ENCODE measurements around the gene TFR2. TPM values are rescaled to one million over a fixed set of nuclear protein-coding genes. Genes with fewer than 3 reads are reported as not detected.

The TFR2 gene
- total and polyA plus RNA-seq, 9 of the 15 experiments (the other 6 are each of a cell fraction or from before 2014, with no cell fraction given) = 3.8 to 123 (median 51.1) TPM

- CTCF ChIA-PET (ENCODE audit: low intra/inter-chr PET ratio) = no interaction called here
- no peak for TF ChIP-seq ELF1 (tag; IDR thresholded peaks at IDR 0.05)
- TF ChIP-seq SLC30A9 (CRISPR knock-in tag; IDR thresholded peaks at IDR 0.05) = no peak
- TF ChIP-seq ZNF146 (CRISPR knock-in tag; IDR thresholded peaks at IDR 0.05; ENCODE audit: unreplicated experiment) = peak; percentile 83
- TF ChIP-seq ATF7 (IDR thresholded peaks at IDR 0.05) = 0 out of 2 replicates have a peak, but pooled peaks have one; percentile 8
- no peak for TF ChIP-seq KLF1 (tag; IDR thresholded peaks at IDR 0.05)
- TF ChIP-seq FOXO4 (CRISPR knock-in tag; IDR thresholded peaks at IDR 0.05) = no peak
- no peak for TF ChIP-seq ZNF318 (IDR thresholded peaks at IDR 0.05; ENCODE audit: borderline replicate concordance in 1 of 2, low read depth in 1 of 2)
- no peak for TF ChIP-seq ZNF699 (CRISPR knock-in tag; IDR thresholded peaks at IDR 0.05; ENCODE audit: insufficient replicate concordance)
- no peak for TF ChIP-seq ZNF398 (CRISPR knock-in tag; IDR thresholded peaks at IDR 0.05)
Measured at GRCh38 chr7:100668069-100668449, 26.7 kb upstream of the TFR2 start.

More at GRCh38 chr7:100668069-100668449, 26.7 kb upstream of the TFR2 start:
- Histone ChIP-seq H3K36me3 (ENCODE audit: control insufficient read depth, insufficient read depth, low read length) (no peaks in the 10 kb centered on the region), H4K20me1 (replicated peaks; ENCODE audit: control insufficient read depth, insufficient read depth, low read length) (no peaks in the 10 kb centered on the region), H3K79me2 (ENCODE audit: control insufficient read depth, insufficient read depth, low read length) (no peaks in the 10 kb centered on the region), H3K9me1 (ENCODE audit: control insufficient read depth, insufficient read depth, low read length) (no peaks in the 10 kb centered on the region), H3K9ac (ENCODE audit: insufficient read depth in 1 of 2, low read depth in 2 of 2, low read length in 2 of 2) (no peak overlapping the region), H3K9me3 (replicated peaks; ENCODE audit: control insufficient read depth, insufficient read depth, low read depth, low read length) (no peaks in the 10 kb centered on the region), H3K27ac (ENCODE audit: extremely low read depth, low read depth, low read length) (no peak overlapping the region), H3K4me2 (ENCODE audit: insufficient read depth, low read length) (no peak overlapping the region), H3K4me1 (replicated peaks in 1 of 2; ENCODE audit: control insufficient read depth in 2 of 2, insufficient read depth in 2 of 2, low read length in 2 of 2) (peaks cover 0 to 7% of the 10 kb centered on the region in 2 experiments; a peak in 2 of 5 replicates), H2AFZ (ENCODE audit: low read depth, low read length) (no peak overlapping the region), H3K4me3 (no peak overlapping the region), H3K27me3 (ENCODE audit: control insufficient read depth in 2 of 2, insufficient read depth in 2 of 2, low read length in 2 of 2) (peaks cover 0 to 6% of the 10 kb centered on the region in 2 experiments; a peak in 1 of 5 replicates)
- intact Hi-C loops (cut with micrococcal nuclease) (no loop called here), in situ Hi-C loops (cut with MboI) (no loop called here)
- FAIRE-seq (no peak), ATAC-seq (no peak), DNase-seq (ENCODE audit: extremely low read depth in 1 of 4, low spot score in 3 of 4) (no peak)
- 52% methylated on average over 2 of the region's 2 CpGs for WGBS (ENCODE audit: insufficient coverage, low coverage, missing lambda C conversion rate)
- BruUV-seq (replicated peaks) = no TSS peak
- POLR2A ChIA-PET = interaction anchor here (1.3 kb wide), 1 partner anchor 23 kb away, joined by 4 read pairs; no protein-coding TSS in a partner anchor

Measured in K562 (cell line).